ENCODE results near the gene FUCA2. TPM values are rescaled to one million over a fixed set of nuclear protein-coding genes. Genes with fewer than 3 reads are reported as not detected.
A peak's percentile ranks its signal among the peaks of the same experiment; 100 is the strongest.
"Not testable (repeated sequence)": the region's sequence is repeated elsewhere in the genome, so short reads cannot be mapped to it uniquely, and the experiment has no call there.

Gene FUCA2
- polyA plus RNA-seq, 3 donors: 58.7 to 73.1 (median 68.8) TPM

GRCh38 chr6:143536866-143537691 lies 25.6 kb upstream of the FUCA2 start:
- DNase-seq (ENCODE audit: low read depth in 3 of 3, low spot score in 2 of 3): peak in 1 of 3 donors; percentile 38

DNA sequence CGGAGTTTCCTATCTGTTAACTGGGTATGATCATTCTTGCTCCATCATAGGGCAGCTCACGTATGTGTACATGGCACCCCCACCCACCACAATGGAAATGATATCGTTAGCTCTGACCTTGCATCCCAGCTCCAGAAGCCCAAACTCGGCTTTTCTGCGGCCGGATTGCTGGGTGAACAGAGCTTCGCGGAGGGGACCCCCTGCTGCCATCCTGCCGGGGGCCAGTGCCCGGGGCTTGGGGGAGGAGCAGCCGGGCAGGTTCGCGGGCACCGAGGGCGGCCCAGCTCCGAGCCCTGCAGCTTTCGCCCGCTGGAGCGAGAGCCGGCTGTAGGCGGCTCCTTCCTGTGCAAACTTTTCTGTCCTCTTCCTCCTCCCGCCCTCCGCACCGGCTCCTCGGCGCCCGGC lies 24.9 kb upstream of the FUCA2 start:
- DNase-seq (ENCODE audit: low read depth in 3 of 3, low spot score in 2 of 3): no peak

DNA sequence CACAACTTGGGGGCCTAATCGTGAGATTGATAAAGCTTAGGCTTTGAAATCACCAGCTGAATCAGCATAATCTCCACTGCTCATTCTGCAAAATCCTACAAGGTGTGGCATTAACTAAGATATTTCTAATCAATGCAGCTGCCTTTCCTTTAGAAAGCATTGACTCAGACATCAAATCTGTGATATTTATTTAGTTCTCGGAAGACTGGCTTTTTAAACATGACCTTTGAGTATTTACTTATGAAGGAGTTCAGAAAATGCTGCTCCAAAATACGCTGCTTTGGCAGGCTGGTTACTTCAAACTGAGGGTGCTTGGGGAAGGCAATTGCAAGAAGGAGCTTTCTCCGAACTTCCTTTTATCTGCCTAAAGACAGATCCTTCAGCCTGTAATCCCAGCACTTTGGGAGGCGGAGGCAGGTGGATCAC lies 23.7 kb upstream of the FUCA2 start:
- no peak for DNase-seq (ENCODE audit: low read depth in 3 of 3, low spot score in 2 of 3)

DNA sequence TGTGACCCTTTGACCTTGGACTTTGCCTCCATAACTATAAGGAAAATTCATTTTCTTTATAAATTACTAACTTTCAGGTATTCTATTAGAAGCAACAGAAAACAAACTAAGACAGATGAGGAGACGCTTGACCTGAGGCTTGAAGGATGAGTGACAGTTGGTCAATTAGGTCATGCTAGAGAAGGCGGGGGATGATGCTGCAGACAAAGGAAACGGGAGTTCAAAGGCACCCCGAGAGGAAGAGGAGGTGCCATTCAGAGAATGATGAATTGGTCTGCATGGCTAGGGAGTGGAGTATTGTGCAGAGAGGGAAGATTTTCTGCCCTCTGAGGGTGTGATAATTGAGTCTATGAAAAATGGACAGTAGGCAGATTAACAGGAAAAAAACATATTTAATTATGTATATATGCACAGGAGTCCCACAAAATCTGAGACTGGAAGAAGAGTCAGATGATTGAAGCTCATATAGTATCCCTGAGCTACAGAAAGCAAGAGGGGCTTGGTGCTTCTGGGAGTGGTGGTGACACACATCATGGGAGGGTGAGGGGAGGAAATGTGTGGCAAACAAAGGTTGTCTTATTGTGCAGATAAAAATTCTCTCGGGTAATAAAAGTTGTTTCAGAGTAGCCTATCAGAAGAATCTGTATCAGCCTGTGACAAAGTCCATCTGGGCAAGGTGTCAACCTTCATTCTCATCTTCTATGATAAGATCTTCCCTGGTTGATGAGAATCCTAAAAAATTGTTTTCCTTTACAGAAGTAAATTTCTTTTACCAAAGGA lies 20.4 kb upstream of the FUCA2 start:
- DNase-seq (ENCODE audit: low read depth in 3 of 3, low spot score in 2 of 3): no peak

GRCh38 chr6:143529095-143529494 lies 17.6 kb upstream of the FUCA2 start:
- no peak for DNase-seq (ENCODE audit: low read depth in 3 of 3, low spot score in 2 of 3)

- no peak for DNase-seq (ENCODE audit: low read depth in 3 of 3, low spot score in 2 of 3)
These were observed 16.8 kb upstream of the FUCA2 start for GRCh38 chr6:143528164-143528811.

DNA sequence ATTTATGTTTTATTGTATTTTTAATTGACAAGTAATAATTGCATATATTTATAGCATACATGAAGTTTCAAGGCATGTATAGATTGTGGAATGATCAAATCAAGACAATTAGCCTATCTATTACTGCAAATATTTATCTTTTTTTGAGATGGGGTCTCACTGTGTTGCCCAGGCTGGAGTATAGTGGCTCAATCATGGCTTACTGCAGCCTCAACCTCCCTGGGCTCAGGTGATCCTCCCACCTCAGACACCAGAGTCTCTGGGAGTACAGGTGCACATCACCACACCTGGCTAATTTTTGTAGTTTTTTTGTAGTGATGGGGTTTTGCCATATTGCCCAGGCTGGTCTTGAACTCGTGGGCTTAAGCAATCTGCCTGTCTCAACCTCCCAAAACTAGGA lies 16.2 kb upstream of the FUCA2 start:
- DNase-seq (ENCODE audit: low read depth in 3 of 3, low spot score in 2 of 3): no peak

- DNase-seq (ENCODE audit: low read depth in 3 of 3, low spot score in 2 of 3): no peak
These were observed 13.8 kb upstream of the FUCA2 start for GRCh38 chr6:143525356-143525755.

GRCh38 chr6:143522039-143522600 lies 10.6 kb upstream of the FUCA2 start:
- DNase-seq (ENCODE audit: low read depth in 3 of 3, low spot score in 2 of 3): no peak

- no peak for DNase-seq (ENCODE audit: low read depth in 3 of 3, low spot score in 2 of 3)
These were observed 5.9 kb upstream of the FUCA2 start for GRCh38 chr6:143517447-143517773.

DNA sequence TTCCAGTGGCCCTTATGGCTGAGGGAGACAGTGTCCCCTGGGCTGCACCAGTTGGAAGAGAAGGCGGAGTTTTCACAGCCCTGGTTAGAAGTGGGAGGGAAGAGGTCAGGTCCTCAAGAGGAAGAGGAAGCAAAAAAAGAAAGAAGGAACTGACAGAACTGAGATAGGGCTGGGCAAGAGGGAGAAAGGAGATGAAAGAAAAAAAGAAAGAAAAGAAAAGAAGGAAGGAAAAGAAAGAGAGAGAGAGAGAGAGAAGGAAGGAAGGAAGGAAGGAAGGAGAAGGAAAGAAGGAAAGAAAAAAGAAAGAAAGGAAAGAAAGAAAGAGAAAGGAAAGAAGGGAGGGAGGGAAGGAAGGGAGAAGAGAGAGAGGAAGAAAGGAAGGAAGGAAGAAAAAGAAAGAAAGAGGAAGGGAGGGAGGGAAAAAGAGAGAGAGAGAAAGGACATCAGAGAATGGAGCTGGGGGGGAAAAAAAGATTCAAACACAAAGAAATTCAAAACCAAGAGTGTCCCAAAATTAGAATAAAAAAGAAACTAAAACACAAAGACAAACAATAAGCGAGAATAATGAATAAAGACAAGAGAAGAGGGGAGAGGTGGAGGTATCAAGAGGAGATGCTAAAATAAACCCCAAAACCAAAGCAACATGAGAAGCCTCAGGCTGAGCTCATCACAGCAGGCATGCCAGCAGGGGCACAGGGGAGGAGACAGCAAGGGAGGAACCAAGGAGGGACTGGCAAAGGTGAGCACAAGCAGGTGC lies 5.3 kb upstream of the FUCA2 start:
- DNase-seq (ENCODE audit: low read depth in 3 of 3, low spot score in 2 of 3): no peak

DNA sequence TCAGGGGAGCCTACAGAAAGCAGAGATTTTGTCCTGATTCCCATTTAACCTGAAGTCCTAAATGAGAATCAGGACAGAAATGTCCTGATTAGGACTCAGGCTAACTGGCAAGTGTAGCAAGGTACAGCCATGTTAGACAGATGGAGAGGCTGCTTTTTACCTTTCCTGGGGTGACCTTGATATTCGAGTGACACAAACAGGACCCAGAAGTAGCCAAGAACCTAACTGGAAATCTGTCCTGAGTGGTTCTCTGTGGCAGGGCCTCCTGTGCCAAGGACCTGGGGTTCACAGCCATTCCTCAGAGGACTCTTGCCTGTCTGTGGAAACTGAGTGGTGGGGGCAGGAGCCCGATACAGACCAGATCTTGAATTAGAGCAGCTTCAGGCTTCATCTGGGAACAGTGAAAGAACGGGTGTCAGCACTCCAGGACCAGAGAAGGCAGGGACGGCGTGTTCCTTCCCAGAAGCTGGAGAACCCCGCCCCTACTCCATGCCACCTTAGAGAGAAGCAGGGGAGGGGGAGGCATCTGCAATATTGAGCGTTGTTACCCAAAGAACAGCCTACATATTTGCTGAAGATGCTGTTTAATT lies 4.3 kb upstream of the FUCA2 start:
- no peak for DNase-seq (ENCODE audit: low read depth in 3 of 3, low spot score in 2 of 3)

DNA sequence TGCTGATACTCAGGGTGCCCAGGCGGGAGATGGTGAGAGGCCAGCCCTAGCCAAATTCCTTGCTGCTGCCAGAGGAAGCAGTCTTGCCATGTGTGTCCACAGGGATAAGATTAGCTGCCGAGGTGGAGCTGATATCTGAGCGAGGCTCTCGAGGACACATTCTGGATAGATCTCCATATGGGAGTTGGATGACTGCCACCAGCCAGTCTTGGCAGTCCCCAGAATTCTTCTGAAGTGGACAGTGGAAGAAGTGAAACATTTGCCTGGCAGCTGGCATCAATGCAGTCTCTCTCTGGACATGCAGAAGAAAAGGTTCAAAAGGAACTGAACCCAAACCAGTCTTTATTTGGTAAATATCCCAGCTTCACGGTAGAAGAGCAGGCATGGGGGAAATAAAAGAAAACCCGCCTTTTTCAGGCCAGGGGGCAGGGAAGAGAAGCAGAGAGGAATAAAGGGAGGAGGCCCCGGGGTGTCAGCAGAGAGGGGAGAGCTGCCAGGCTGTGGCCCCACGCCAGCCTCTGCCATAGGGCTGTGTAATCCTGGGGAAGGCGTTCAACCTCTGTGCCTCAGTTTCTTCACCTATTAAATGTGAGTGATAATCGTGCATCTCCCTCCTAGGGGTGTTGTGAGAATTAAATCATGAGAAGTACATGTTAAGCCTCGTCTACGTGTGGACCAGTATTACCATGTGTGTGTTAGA lies 3.7 kb upstream of the FUCA2 start:
- no peak for DNase-seq (ENCODE audit: low read depth in 3 of 3, low spot score in 2 of 3)

DNA sequence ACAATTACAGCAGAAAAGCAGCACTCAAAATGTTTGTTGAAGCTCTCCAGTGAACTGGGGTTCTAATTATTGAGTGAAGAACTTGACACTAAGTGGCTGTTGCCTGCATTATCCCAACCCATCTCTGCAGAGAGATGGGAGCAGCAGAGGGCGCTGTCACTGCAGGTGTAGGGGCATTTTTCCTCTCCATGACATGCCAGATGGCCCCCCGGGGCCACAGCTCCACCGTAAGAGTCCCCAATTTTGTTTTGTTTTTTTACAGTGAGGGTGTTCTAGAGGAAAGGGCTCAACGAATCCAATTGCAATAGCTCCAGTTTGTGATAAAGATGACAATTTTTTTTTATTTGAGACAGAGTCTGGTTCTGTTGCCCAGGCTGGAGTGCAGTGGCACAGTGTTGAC lies 1.9 kb upstream of the FUCA2 start:
- no peak for DNase-seq (ENCODE audit: low read depth in 3 of 3, low spot score in 2 of 3)

- DNase-seq (ENCODE audit: low read depth in 3 of 3, low spot score in 2 of 3): not testable (repeated sequence)
These were observed 1.2 kb downstream of the FUCA2 start for GRCh38 chr6:143510326-143510725.

DNA sequence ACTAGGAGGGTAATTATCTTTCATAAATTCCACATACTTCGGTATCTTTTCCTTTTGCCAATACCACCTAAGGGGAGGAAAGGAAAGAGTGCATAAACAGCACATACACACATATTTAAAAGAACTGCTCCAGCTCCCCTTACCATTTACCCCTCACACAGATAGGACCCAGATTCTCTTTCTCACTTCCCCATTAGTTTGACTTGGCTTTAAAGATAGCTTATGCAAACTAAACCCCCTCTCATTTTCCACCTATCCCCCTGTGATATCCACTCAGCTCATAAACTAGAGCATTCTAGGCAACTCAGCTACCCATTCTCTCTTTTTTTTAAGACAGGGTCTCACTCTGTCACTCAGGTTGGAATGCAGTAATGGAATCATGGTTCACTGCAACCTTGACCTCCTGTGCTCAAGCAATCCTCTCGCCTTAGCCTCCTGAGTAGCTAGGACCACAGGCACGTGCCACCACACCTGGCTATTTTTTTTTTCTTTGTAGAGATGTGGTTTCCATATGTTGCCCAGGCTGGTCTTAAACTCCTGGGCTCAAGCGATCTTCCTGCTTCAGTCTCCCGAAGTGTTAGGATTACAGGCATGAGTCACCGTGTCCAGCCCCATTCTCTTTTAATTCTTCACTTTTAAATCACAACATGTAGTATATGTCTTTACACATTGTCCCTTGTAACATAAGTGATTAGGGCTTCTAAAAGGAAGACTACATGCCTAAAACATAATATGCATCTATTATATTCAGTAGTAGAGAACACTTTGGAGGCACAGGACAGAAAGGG lies 4.0 kb downstream of the FUCA2 start:
- DNase-seq (ENCODE audit: low read depth in 3 of 3, low spot score in 2 of 3): no peak

- DNase-seq (ENCODE audit: low read depth in 3 of 3, low spot score in 2 of 3): no peak
These were observed 4.9 kb downstream of the FUCA2 start for GRCh38 chr6:143506620-143507019.

GRCh38 chr6:143506199-143506598 lies 5.3 kb downstream of the FUCA2 start:
- no peak for DNase-seq (ENCODE audit: low read depth in 3 of 3, low spot score in 2 of 3)

GRCh38 chr6:143505537-143505936 lies 6.0 kb downstream of the FUCA2 start:
- no peak for DNase-seq (ENCODE audit: low read depth in 3 of 3, low spot score in 2 of 3)

All from right renal cortex interstitium (tissue), 3 donors.